Stimulated activated CD4-positive, alpha-beta T cell treated with anti-CD3 and anti-CD28 coated beads, Interleukin-1b, Interleukin-23, amount 100 ng/mL, for 1 hour (primary cell): ENCODE measurements around the gene REL.
"Not testable (repeated sequence)": the region's sequence is repeated elsewhere in the genome, so short reads cannot be mapped to it uniquely, and the experiment has no call there.

Experiments used
- DNase-seq, 2 donors: peaks; one replicate each; pipeline ENCODE4 v3.0.0-alpha.2; 2020; ENCODE audit warnings: low read depth in 2 of 2

The REL gene

GRCh38 chr2:60881047-60881932, at the start of gene REL:
Gene REL (plus strand): TSS chr2:60881574. CDS start chr2:60881841, 267 bp downstream.
- DNase-seq: peak; percentile 76 to 79

GRCh38 chr2:60831921-60832320, 49.5 kb upstream of the REL start:
- no peak for DNase-seq

GRCh38 chr2:60832621-60833020, 48.8 kb upstream of the REL start:
- no peak for DNase-seq

- DNase-seq: no peak
These were observed 47.1 kb upstream of the REL start for GRCh38 chr2:60834270-60834717.

GRCh38 chr2:60836491-60836890, 44.9 kb upstream of the REL start:
- no peak for DNase-seq

- no peak for DNase-seq
These were observed 44.3 kb upstream of the REL start for GRCh38 chr2:60837123-60837522.

GRCh38 chr2:60838481-60838880, 42.9 kb upstream of the REL start:
- DNase-seq: no peak

GRCh38 chr2:60839126-60839813, 42.1 kb upstream of the REL start:
- no peak for DNase-seq

- no peak for DNase-seq
These were observed 40.5 kb upstream of the REL start for GRCh38 chr2:60840880-60841279.

- DNase-seq: no peak
These were observed 38.4 kb upstream of the REL start for GRCh38 chr2:60843006-60843405.

GRCh38 chr2:60844105-60844504, 37.3 kb upstream of the REL start:
- DNase-seq: no peak

- no peak for DNase-seq
These were observed 33.5 kb upstream of the REL start for GRCh38 chr2:60847854-60848253.

GRCh38 chr2:60849187-60849586, 32.2 kb upstream of the REL start:
- no peak for DNase-seq

- DNase-seq: no peak
These were observed 29.0 kb upstream of the REL start for GRCh38 chr2:60852282-60852860.

GRCh38 chr2:60853531-60853930, 27.8 kb upstream of the REL start:
- DNase-seq: no peak

- DNase-seq: no peak
These were observed 25.2 kb upstream of the REL start for GRCh38 chr2:60855989-60856669.

GRCh38 chr2:60857056-60857455, 24.3 kb upstream of the REL start:
- no peak for DNase-seq

- DNase-seq: no peak
These were observed 22.5 kb upstream of the REL start for GRCh38 chr2:60858897-60859311.

GRCh38 chr2:60861736-60862135, 19.6 kb upstream of the REL start:
- DNase-seq: no peak

GRCh38 chr2:60862642-60863041, 18.7 kb upstream of the REL start:
- DNase-seq: no peak

GRCh38 chr2:60865361-60865760, 16.0 kb upstream of the REL start:
- DNase-seq: not testable (repeated sequence)

- DNase-seq: no peak
These were observed 14.4 kb upstream of the REL start for GRCh38 chr2:60867007-60867406.
